Stomach (tissue), 4 donors: Measurements from ENCODE around the gene ANKRD11.

Source experiments
- CTCF ChIP-seq, 7 experiments: fragments of 450-650 bp in 4 of 7; fragments of 200-600 bp in 3 of 7; sonication (generic) in 3 of 7; IDR thresholded peaks; one replicate each; pipeline ENCODE4 v1.5.1; 2016 to 2019; ENCODE audit warnings: antibody characterized with exemption in 7 of 7, control low read depth in 2 of 7, mild to moderate bottlenecking in 1 of 7
- EP300 ChIP-seq: sonication (generic); formaldehyde crosslinking; IDR thresholded peaks from one replicate; pipeline ENCODE4 v1.6.1; 2017; ENCODE audit warnings: antibody characterized with exemption
- POLR2A ChIP-seq, 4 donors: fragments of 450-650 bp; IDR thresholded peaks; one replicate each; pipeline ENCODE4 v1.6.1; 2016; ENCODE audit warnings: antibody characterized with exemption in 4 of 4, control low read depth in 2 of 4, mild to moderate bottlenecking in 1 of 4, moderate library complexity in 1 of 4

GRCh38 chr16:89476811-89477261 lies 13.5 kb downstream of the ANKRD11 start:
- no peak for TF ChIP-seq POLR2A (IDR thresholded peaks at IDR 0.05)
- TF ChIP-seq CTCF (IDR thresholded peaks at IDR 0.05), result no peak
- no peak for TF ChIP-seq EP300
